Activated T-cell treated with anti-CD3 and anti-CD28 coated beads, Interleukin-2, amount 50 U/mL, for 72 hours (primary cell): ENCODE measurements around the gene TYW1B. TPM values are rescaled to one million over a fixed set of nuclear protein-coding genes. Genes with fewer than 3 reads are reported as not detected.
A peak's percentile ranks its signal among the peaks of the same experiment; 100 is the strongest.
"Not testable (repeated sequence)": the region's sequence is repeated elsewhere in the genome, so short reads cannot be mapped to it uniquely, and the experiment has no call there.

Source experiments
- ATAC-seq, 2 donors: fragments of 150-1000 bp; cut with Tn5 transposase; replicated peaks in 1 of 2; 2 replicates each; pipeline ENCODE4 v1.10.0; 2021; ENCODE audit warnings: moderate library complexity in 2 of 2, mild to moderate bottlenecking in 1 of 2
- DNase-seq, 2 donors: peaks; one replicate each; pipeline ENCODE4 v3.0.0; 2021 to 2022; ENCODE audit warnings: mixed read lengths in 1 of 2
- H3K27ac Mint-ChIP-seq: one replicate; pipeline ENCODE4 v1.8.0; 2022; ENCODE audit warnings: mild to moderate bottlenecking, moderate library complexity, mixed read lengths
- H3K27me3 Mint-ChIP-seq: one replicate; pipeline ENCODE4 v1.8.0; 2022; ENCODE audit warnings: low read depth, mixed read lengths
- H3K36me3 Mint-ChIP-seq, 2 donors: one replicate each; pipeline ENCODE4 v1.8.0; 2022; ENCODE audit warnings: mixed read lengths in 2 of 2, mild to moderate bottlenecking in 1 of 2; ENCODE audit not compliant: insufficient read depth in 2 of 2
- H3K4me1 Mint-ChIP-seq: one replicate; pipeline ENCODE4 v1.8.0; 2022; ENCODE audit warnings: low read depth, mixed read lengths
- H3K4me3 Mint-ChIP-seq, 2 donors: one replicate each; pipeline ENCODE4 v1.8.0; 2022; ENCODE audit warnings: mild to moderate bottlenecking in 2 of 2, mixed read lengths in 2 of 2, moderate library complexity in 2 of 2
- H3K9me3 Mint-ChIP-seq, 2 donors: one replicate each; pipeline ENCODE4 v1.8.0; 2022; ENCODE audit warnings: mixed read lengths in 2 of 2
- total RNA-seq, 2 donors: library from RNA; stranded (reverse); gene quantifications; one replicate each; pipeline ENCODE4 v1.2.3, GENCODE V29; 2022

The TYW1B gene
- total RNA-seq, 2 donors from 2014 or later: 1.5 to 4.7 TPM

DNA sequence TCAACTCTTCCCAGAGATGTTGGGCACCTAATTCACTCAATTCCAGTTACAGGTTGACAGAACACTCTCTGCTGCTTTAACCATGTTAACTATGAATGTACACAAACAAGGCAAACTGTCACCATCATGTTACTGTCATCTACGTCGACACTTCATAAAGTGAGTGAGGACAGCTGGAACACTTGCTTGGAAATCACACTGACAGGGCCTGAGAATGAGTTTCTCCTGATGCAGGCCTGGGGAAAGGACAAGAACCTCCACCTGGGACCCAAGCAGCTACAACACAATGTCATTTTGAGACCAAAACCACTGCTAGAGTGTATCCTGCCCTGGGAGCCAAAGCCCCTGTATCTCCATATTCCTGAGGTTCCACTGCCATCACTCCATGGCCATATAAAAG is 98.9 kb downstream of the TYW1B start:
- peaks cover 21 to 47% of the 10 kb centered on the region in 2 donors for H3K36me3 Mint-ChIP-seq

DNA sequence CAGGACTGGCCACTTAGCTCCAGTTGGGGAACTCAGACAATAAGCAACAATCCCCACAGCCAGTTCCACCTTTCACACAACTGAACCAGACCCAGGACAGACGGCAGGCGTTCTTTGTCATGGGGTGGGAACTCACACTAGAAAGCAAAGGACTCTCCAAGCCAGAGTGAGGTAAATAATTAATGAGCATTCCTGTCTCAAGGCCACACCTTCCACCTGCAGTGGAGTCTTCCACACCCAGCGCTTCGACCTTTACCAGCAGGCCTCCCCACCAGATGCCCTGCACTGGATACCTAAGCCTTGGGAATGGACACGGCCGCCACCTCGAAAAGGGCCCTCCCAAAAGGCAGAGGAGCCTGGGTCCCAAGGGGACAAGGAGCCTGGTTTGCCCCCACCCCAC is 105.3 kb downstream of the TYW1B start:
- peaks cover 6 to 14% of the 10 kb centered on the region in 2 donors for H3K36me3 Mint-ChIP-seq
- H3K4me3 Mint-ChIP-seq, H3K4me1 Mint-ChIP-seq, H3K9me3 Mint-ChIP-seq, H3K27ac Mint-ChIP-seq, ATAC-seq, DNase-seq, H3K27me3 Mint-ChIP-seq: not testable (repeated sequence)

More for the DNA sequence above, 98.9 kb downstream of the TYW1B start:
- ATAC-seq, H3K27me3 Mint-ChIP-seq, H3K4me3 Mint-ChIP-seq, DNase-seq, H3K4me1 Mint-ChIP-seq, H3K27ac Mint-ChIP-seq: not testable (repeated sequence)
- H3K9me3 Mint-ChIP-seq: peaks cover 9 to 15% of the 10 kb centered on the region in 2 donors

DNA sequence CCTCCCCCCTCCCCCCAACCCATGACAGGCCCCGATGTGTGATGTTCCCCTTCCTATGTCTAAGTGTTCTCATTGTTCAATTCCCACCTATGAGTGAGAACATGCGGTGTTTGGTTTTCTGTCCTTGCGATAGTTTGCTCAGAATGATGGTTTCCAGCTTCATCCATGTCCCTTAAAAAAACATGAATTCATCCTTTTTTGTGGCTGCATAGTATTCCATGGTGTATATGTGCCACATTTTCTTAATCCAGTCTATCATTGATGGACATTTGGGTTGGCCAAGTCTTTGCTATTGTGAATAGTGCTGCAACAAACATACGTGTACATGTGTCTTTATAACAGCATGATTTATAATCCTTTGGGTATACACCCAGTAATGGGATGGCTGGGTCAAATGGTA is 107.1 kb downstream of the TYW1B start:
- peaks cover 5 to 11% of the 10 kb centered on the region in 2 donors for H3K36me3 Mint-ChIP-seq
- DNase-seq, H3K9me3 Mint-ChIP-seq, H3K4me3 Mint-ChIP-seq, H3K27me3 Mint-ChIP-seq, H3K4me1 Mint-ChIP-seq, ATAC-seq, H3K27ac Mint-ChIP-seq: not testable (repeated sequence)

DNA sequence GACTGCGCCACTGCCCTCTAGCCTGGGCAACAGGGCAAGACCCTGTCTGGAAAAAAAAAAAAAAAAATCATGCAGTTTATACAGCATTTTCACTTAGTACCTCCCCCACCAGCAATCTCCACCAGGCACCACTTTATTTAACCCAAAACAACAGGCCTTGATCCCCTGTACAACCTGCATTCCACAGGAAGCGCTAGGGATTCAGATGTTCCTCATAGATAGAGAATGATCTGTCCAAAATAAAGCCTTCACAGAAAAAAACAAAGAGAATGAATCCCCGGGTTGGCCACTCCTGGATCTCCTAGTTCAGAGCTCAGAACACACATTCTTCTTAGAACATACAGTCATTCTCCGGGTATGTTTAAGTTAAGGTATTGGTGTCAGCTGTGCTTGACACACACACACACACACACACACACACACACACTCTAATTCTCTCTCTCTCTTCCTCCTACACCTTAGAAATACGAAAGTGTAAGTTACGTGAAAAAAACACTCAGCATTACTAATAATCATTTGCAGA is 110.7 kb downstream of the TYW1B start:
- DNase-seq, H3K27ac Mint-ChIP-seq, H3K9me3 Mint-ChIP-seq, H3K4me1 Mint-ChIP-seq, ATAC-seq, H3K27me3 Mint-ChIP-seq, H3K4me3 Mint-ChIP-seq: not testable (repeated sequence)
- H3K36me3 Mint-ChIP-seq: peaks cover 9 to 18% of the 10 kb centered on the region in 2 donors

DNA sequence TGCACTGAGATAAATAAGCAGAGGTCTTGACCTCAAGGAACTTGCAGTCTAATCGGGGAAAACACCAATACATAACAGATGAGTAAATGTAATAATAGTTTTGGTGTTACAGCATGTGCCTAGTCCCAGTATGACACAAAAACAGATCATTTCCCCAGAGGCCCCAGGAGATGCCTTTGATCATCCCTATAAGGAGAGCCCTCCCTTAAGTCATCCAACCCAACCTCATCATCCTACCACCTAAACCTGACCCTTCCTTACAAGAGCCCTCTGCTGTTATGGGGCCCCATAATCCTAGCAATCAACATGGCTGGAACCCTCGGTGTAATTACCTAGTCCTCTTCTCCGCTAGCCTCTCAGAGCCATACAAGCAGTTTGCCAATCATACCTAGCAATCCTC is 116.1 kb downstream of the TYW1B start:
- not testable (repeated sequence) for H3K9me3 Mint-ChIP-seq, H3K27ac Mint-ChIP-seq, H3K4me1 Mint-ChIP-seq, H3K27me3 Mint-ChIP-seq, DNase-seq, H3K4me3 Mint-ChIP-seq
- peaks cover 7 to 38% of the 10 kb centered on the region in 2 donors for H3K36me3 Mint-ChIP-seq
- ATAC-seq: peak in 1 of 2 donors; percentile 40

DNA sequence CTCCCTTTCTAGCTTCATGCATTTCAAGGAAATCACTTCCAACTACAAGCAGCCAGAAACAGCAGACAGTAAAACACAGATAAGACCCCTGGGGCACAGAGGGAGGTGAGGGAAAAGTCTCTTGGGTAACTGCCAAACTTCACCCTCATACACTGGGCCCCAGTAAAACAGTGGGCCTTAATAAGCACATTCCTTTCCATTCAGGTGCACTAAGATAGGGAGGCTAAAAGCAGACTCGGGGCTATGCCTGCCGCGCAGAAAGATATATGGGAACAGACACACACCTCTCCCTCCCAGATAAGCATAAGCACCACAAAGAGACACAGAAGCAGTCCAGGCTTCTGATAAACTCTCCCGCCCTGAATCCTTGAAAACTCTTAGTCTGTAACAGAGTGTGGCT is 117.0 kb downstream of the TYW1B start:
- Mint-ChIP-seq H3K27me3 (no peaks in the 10 kb centered on the region), H3K27ac (no peak overlapping the region), H3K36me3 (peaks cover 7 to 41% of the 10 kb centered on the region in 2 donors), H3K9me3 (peaks cover 3% of the 10 kb centered on the region in 2 donors), H3K4me3 (no peak overlapping the region), H3K4me1 (no peaks in the 10 kb centered on the region)
- ATAC-seq (no peak), DNase-seq (no peak)

DNA sequence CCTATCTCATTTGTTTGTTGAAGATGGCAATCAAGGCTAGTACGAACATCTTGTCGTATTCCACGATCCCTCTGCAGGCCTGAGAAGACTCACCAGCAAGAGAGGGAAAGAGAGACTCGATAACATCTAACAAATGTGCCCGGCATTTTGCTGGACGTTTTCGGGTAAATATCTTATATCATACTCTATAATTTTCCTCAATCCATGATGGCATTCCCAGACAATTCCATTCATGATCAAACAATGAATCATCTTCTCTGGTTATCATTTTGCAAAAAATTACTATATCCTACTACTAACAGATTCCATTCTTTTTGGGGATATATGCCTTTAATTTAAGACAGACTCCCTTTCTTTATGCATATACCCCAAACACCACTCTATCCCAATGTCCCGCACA is 118.1 kb downstream of the TYW1B start:
- Mint-ChIP-seq H3K4me3 (no peak overlapping the region), H3K36me3 (peaks cover 7 to 41% of the 10 kb centered on the region in 2 donors), H3K27me3 (no peaks in the 10 kb centered on the region), H3K27ac (no peak overlapping the region), H3K4me1 (no peaks in the 10 kb centered on the region), H3K9me3 (peaks cover 3% of the 10 kb centered on the region in 2 donors)
- ATAC-seq: no peak
- no peak for DNase-seq

DNA sequence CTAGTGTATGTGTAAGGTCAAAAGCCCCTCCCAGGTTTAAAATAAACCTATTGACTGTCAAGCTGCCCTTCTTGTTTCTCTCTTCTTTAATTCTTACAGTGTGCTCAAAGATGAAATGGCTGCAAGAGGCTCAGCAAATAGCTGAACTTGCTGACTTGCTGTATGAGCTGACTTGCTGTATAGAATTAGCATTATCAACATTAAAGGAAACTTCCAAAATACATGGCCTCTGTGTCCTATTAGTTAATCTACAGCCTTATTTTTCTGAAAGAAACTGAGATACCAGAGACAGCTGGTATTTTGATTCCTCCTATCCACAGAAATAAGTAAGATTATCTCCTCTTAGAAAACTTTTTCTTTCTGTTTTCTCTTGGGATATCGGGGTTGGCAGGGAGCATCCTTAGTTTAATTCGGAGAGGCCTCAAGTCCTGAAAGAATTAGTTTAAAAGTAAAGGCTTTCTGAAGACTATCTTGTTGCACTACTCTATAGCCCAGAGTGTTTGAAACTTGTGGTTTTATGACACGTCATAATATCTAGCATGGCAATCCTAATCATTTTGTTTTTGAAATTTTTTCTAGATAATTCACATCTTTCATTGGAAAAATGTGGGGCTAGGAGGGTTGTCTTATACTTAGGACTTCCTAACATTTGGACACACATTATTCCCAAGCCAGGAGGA is 119.5 kb downstream of the TYW1B start:
- H3K36me3 Mint-ChIP-seq: peaks cover 7 to 41% of the 10 kb centered on the region in 2 donors
- not testable (repeated sequence) for H3K27me3 Mint-ChIP-seq, DNase-seq, H3K9me3 Mint-ChIP-seq, ATAC-seq, H3K4me3 Mint-ChIP-seq, H3K4me1 Mint-ChIP-seq, H3K27ac Mint-ChIP-seq

DNA sequence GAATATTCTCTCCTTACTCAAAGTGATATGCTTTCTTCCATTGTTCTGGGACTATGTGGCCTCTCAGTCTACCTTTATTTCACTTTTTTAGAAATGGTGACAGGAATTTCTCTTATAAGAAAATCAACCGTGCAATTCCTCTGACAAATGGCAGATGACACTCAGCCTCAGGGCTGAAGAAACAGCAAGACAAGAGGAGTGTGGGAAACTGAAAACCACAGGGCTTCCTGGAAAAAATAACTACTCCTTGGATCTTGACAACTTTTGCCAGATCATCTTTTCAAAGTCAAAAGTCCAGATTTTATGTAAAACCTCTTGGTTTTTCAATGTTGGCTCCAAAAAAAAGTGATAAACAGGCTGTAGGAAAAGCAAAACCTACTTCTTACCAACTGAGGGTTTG is 121.5 kb downstream of the TYW1B start:
- Mint-ChIP-seq H3K27ac (no peak overlapping the region), H3K4me1 (no peaks in the 10 kb centered on the region), H3K9me3 (peaks cover 3% of the 10 kb centered on the region in 2 donors), H3K36me3 (peaks cover 3 to 27% of the 10 kb centered on the region in 2 donors), H3K27me3 (no peaks in the 10 kb centered on the region), H3K4me3 (no peak overlapping the region)
- no peak for DNase-seq
- ATAC-seq: no peak

DNA sequence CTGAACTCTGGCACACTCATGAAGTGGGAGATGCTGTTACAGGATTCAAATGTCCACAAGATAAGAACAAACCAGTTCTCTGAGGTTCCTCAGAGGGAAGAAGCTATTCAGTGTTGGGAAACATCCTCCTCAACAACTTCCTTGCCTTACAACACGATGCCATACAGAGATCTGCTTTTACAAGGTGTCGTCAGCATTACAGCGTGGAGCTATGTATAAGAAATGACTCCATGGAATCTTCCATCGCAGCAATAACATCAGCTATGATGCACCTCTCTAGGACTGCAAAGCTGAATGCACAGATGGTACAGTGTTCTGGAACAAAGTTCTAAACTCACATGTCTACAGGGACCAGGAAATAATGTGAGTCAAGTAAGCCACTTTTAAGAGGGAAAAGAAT is 122.3 kb downstream of the TYW1B start:
- peaks cover 3 to 25% of the 10 kb centered on the region in 2 donors for H3K36me3 Mint-ChIP-seq
- H3K27me3 Mint-ChIP-seq, H3K27ac Mint-ChIP-seq, DNase-seq, H3K9me3 Mint-ChIP-seq, ATAC-seq, H3K4me3 Mint-ChIP-seq, H3K4me1 Mint-ChIP-seq: not testable (repeated sequence)

DNA sequence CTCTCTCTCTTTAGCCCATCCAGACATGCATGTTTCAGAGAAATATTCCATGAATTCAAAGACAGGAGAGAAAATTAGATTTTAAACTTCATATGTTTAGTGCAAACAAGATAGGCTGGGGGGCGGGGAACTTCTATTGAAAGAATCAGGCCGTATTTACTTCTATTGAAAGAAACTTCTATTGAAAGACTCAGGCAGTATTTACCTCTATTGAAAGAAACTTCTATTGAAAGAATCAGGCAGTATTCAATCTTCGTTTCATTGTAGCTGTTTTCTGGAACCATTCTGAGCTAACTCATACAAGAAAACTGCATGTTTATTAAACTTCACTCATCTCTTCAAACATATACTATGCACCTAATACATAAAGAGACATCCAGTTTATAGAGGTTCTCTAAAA is 123.1 kb downstream of the TYW1B start:
- DNase-seq: no peak
- peaks cover 3 to 22% of the 10 kb centered on the region in 2 donors for H3K36me3 Mint-ChIP-seq
- H3K4me1 Mint-ChIP-seq: no peaks in the 10 kb centered on the region
- no peaks in the 10 kb centered on the region for H3K27me3 Mint-ChIP-seq
- peaks cover 1 to 3% of the 10 kb centered on the region in 2 donors for H3K9me3 Mint-ChIP-seq
- ATAC-seq: no peak
- no peak overlapping the region for H3K4me3 Mint-ChIP-seq
- no peak overlapping the region for H3K27ac Mint-ChIP-seq

DNA sequence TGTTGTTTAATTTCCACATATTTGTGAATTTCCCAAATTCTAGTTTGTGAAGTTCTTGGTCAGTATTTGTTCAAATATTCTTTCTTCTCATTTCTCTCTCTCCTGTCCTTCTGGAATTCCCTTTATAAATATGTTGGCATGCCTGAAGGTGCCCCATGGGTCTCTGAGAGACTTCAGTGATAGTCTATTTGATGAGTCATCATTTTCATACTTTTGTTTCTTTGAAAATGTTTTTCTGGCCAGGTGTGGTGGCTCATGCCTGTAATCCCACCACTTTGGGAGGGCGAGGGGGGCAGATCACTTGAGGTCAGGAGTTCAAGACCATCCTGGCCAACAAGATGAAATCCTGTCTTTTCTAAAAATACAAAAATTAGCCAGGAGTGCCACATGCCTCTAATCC is 127.5 kb downstream of the TYW1B start:
- H3K27me3 Mint-ChIP-seq, H3K4me1 Mint-ChIP-seq, ATAC-seq, H3K4me3 Mint-ChIP-seq, H3K36me3 Mint-ChIP-seq, H3K27ac Mint-ChIP-seq, DNase-seq, H3K9me3 Mint-ChIP-seq: not testable (repeated sequence)

DNA sequence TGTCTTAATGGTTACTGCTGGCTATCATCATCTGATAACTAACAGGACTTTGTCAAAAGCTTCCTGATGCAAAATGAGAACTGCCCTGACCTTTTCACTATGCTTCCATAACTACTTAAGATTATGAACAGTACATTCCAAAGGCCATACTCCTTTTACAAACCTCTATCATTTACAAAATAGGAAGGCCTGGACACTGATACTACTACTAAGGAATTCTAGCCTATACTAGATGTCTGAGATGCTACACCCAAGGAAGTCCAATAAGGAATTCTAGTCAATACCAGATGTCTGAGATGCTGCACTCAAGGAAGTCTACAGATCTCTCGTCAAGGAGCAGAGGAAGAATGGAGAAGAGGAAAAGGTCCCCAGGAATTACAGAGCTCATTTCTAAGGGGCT is 130.9 kb downstream of the TYW1B start:
- not testable (repeated sequence) for H3K4me3 Mint-ChIP-seq, H3K27ac Mint-ChIP-seq, H3K27me3 Mint-ChIP-seq, H3K36me3 Mint-ChIP-seq, H3K9me3 Mint-ChIP-seq, ATAC-seq, DNase-seq, H3K4me1 Mint-ChIP-seq

DNA sequence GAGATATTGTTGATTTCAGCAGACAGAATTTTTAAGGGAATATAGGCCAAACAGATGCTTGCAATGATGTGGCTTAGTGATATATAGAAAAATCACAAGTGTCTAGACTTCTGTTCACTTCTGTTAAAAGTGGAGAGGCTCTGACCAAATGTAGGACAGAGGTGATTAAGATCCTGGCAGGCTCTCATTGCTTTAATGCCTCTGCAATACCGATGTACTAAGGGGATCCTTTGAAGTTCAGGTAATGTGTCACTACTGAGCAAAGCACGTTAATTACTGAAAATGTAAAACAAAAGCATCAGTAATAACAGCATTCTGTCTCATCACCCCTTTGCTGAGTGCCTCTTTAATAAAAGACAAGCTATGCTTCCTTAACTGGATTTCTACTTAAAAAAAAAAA is 131.4 kb downstream of the TYW1B start:
- not testable (repeated sequence) for H3K27ac Mint-ChIP-seq, DNase-seq, H3K27me3 Mint-ChIP-seq, H3K9me3 Mint-ChIP-seq, H3K4me1 Mint-ChIP-seq, H3K36me3 Mint-ChIP-seq, H3K4me3 Mint-ChIP-seq
- ATAC-seq: peak in 1 of 2 donors; percentile 64
